Nephron (organoid): Measurements from ENCODE around the gene FOXJ1.

Experiments used
- H3K27ac Mint-ChIP-seq, 3 experiments: 2 replicates each; pipeline ENCODE4 v1.8.0; 2020; ENCODE audit warnings: mixed read lengths in 3 of 3, mild to moderate bottlenecking in 2 of 3, moderate library complexity in 1 of 3
- H3K27me3 Mint-ChIP-seq: 2 replicates; pipeline ENCODE4 v1.8.0; 2021; ENCODE audit warnings: low read depth, mild to moderate bottlenecking, moderate library complexity, mixed read lengths
- H3K36me3 Mint-ChIP-seq: 2 replicates; pipeline ENCODE4 v1.8.0; 2020; ENCODE audit warnings: low read depth, mixed read lengths
- H3K4me1 Mint-ChIP-seq: 2 replicates; pipeline ENCODE4 v1.8.0; 2020; ENCODE audit warnings: mixed read lengths
- H3K4me3 Mint-ChIP-seq, 3 experiments: 2 replicates each; pipeline ENCODE4 v1.8.0; 2020; ENCODE audit warnings: mild to moderate bottlenecking in 3 of 3, mixed read lengths in 3 of 3, moderate library complexity in 2 of 3
- H3K9me3 Mint-ChIP-seq: 2 replicates; pipeline ENCODE4 v1.8.0; 2020; ENCODE audit warnings: mixed read lengths
- CTCF ChIP-seq, 3 experiments: fragments of 200-600 bp; sonication (generic); IDR thresholded peaks; one replicate each; pipeline ENCODE4 v1.5.0; 2021; ENCODE audit warnings: antibody characterized with exemption in 3 of 3; ENCODE audit not compliant: unreplicated experiment in 3 of 3

The FOXJ1 gene

DNA sequence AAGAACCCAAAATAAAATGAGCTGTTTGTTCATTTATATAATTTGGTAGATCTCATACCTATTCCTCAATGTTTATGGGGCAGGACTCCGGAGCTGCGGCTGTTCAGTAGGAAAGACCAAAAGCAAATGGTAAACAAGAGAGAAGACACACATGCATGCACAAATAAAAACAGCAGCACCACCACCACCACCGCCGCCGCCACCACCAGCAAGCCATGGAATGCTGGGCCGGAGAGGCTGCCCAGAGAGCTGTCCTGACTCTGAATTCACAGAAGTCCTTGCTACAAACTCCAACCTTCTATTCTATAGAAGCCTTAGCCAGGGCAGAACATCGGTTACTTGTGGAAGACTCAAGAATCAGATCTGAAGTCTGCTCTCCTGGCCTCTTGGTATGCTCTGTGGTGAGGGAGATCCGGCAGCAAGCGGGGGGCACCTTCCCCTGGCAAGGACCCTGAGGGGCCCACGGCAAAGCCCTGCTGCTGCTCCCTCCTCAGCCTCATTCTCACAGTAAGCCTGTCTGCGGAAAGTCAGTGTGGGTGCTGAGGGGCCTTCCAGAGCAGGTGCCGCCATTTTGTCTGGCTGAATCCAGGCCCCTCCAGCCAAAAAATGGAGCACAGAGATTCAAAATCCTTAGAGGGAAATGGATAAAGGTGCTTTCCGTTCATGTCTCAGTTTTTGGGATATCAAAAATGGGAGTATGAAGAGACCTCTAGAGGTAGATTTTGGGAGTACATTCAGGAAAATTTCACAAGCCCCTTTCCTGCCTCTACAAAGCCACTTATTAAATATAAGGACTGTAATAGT is 6.4 kb upstream of the FOXJ1 start:
- no peaks in the 10 kb centered on the region for H3K36me3 Mint-ChIP-seq
- no peaks in the 10 kb centered on the region for H3K9me3 Mint-ChIP-seq
- no peak overlapping the region for H3K4me3 Mint-ChIP-seq
- peaks cover 22% of the 10 kb centered on the region for H3K27me3 Mint-ChIP-seq
- peaks cover 19% of the 10 kb centered on the region for H3K4me1 Mint-ChIP-seq
- TF ChIP-seq CTCF (IDR thresholded peaks at IDR 0.05; ENCODE audit: unreplicated experiment in 3 of 3), result peak; percentile 53 to 65 (median 61)
- H3K27ac Mint-ChIP-seq, result no peak overlapping the region

- peaks cover 34% of the 10 kb centered on the region for H3K27me3 Mint-ChIP-seq
- TF ChIP-seq CTCF (IDR thresholded peaks at IDR 0.05; ENCODE audit: unreplicated experiment in 3 of 3), result no peak
- H3K36me3 Mint-ChIP-seq, result no peaks in the 10 kb centered on the region
- peaks cover 30% of the 10 kb centered on the region for H3K4me1 Mint-ChIP-seq
- no peaks in the 10 kb centered on the region for H3K9me3 Mint-ChIP-seq
- no peak overlapping the region for H3K27ac Mint-ChIP-seq
- H3K4me3 Mint-ChIP-seq, result no peak overlapping the region
Observed at GRCh38 chr17:76146053-76146851, 5.2 kb upstream of the FOXJ1 start.

GRCh38 chr17:76145231-76146052 is 4.4 kb upstream of the FOXJ1 start:
- no peaks in the 10 kb centered on the region for H3K9me3 Mint-ChIP-seq
- no peak overlapping the region for H3K27ac Mint-ChIP-seq
- no peaks in the 10 kb centered on the region for H3K36me3 Mint-ChIP-seq
- H3K27me3 Mint-ChIP-seq, result peaks cover 41% of the 10 kb centered on the region
- H3K4me1 Mint-ChIP-seq, result peaks cover 29% of the 10 kb centered on the region
- H3K4me3 Mint-ChIP-seq, result no peak overlapping the region
- TF ChIP-seq CTCF (IDR thresholded peaks at IDR 0.05; ENCODE audit: unreplicated experiment in 3 of 3), result no peak

DNA sequence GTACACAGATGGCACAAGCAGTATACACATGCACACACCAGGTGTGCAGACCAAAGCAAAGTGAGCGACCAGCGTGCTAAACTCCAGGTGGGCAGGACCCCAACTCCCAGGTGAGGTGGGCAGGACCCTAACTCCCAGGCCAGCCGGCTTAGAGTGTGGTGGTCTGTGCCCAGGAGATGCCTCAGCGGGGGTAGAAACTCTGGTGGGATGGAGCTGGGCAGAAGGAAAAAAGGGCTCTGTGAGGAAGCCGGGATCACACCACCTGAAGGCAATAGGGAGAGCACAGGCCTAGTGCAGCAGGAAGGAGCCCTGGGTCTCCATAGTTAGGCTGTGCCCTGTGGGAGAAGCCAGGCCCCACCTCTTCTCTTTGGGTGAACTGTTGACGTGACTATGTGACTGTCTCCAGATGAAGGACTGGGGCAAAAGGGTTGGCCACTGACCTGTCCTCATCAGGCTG is 1.6 kb upstream of the FOXJ1 start:
- H3K27me3 Mint-ChIP-seq, result peaks cover 65% of the 10 kb centered on the region
- H3K36me3 Mint-ChIP-seq, result no peaks in the 10 kb centered on the region
- H3K4me3 Mint-ChIP-seq, result peak overlapping the region; percentile 82 to 86 (median 85)
- H3K9me3 Mint-ChIP-seq, result no peaks in the 10 kb centered on the region
- TF ChIP-seq CTCF (IDR thresholded peaks at IDR 0.05; ENCODE audit: unreplicated experiment in 3 of 3), result no peak
- peaks cover 44% of the 10 kb centered on the region for H3K4me1 Mint-ChIP-seq
- peak overlapping the region; percentile 54 to 78 (median 60) for H3K27ac Mint-ChIP-seq

- H3K36me3 Mint-ChIP-seq, result no peaks in the 10 kb centered on the region
- peak overlapping the region; percentile 54 to 78 (median 60) for H3K27ac Mint-ChIP-seq
- H3K27me3 Mint-ChIP-seq, result peaks cover 69% of the 10 kb centered on the region
- peaks cover 44% of the 10 kb centered on the region for H3K4me1 Mint-ChIP-seq
- no peaks in the 10 kb centered on the region for H3K9me3 Mint-ChIP-seq
- no peak for TF ChIP-seq CTCF (IDR thresholded peaks at IDR 0.05; ENCODE audit: unreplicated experiment in 3 of 3)
- peak overlapping the region; percentile 82 to 86 (median 85) for H3K4me3 Mint-ChIP-seq
Observed at GRCh38 chr17:76142039-76142584, 1.1 kb upstream of the FOXJ1 start.
